ENCODE measurements around the gene MAGEB10.
"Not testable (repeated sequence)": the region's sequence is repeated elsewhere in the genome, so short reads cannot be mapped to it uniquely, and the experiment has no call there.

Gene MAGEB10

DNA sequence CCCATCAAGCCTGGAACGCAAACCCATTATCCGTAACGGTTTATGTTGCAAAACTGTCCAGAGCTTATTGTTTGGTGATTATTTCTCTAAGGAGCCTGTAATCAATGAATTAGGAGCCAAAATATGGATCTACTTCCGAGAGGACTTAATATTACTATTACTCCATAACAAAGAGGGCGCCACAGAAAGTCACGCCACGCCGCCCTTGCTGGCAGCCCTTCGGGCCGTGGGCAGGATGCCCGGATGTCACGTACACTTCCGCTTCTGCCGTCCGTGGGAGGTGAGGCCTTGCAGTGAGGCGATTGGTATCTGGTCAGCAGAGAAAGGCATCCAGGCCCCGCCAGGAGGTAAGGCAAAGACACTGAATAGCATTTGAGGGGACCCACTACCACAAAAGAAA, at the start of gene MAGEB10:
TSS of gene MAGEB10 (plus strand) at position 301 of the 400 bp plus-strand sequence. CDS start 13,317 bp downstream, outside the sequence.
- DNase-seq, result no peak

- DNase-seq, result no peak
These were observed 42.1 kb upstream of the MAGEB10 start for GRCh38 chrX:27765718-27766117.

- DNase-seq, result no peak
These were observed 40.4 kb upstream of the MAGEB10 start for GRCh38 chrX:27767387-27767786.

GRCh38 chrX:27775984-27776383, 31.8 kb upstream of the MAGEB10 start:
- DNase-seq, result no peak

DNA sequence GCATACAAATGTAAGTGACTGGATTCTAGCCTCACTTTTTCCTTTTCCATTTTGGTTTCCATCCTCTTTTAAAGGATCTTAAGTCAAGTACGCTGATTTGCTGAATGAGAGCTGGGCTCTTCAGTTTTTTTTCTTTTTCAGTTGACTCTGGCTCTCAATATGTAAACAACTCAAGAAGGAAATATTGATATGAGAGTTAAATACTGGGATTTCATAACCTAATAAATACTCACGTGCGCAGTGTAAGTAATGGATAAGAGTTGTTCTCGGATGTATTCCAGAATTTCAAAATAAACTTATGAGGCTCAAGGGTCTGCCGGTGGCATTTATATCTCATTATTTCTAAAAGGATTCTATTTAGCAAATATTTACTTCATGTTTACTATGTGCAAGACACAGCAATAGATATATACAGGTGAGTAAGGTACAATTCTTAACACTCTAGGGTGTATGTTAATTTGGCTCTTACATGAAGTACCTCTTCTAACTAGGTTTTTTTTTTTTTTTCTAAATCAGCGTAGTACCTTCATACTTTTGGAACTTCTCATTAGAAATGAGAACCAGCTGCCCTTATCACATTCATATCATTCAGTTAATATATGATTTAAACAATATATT, 11.0 kb upstream of the MAGEB10 start:
- no peak for DNase-seq

DNA sequence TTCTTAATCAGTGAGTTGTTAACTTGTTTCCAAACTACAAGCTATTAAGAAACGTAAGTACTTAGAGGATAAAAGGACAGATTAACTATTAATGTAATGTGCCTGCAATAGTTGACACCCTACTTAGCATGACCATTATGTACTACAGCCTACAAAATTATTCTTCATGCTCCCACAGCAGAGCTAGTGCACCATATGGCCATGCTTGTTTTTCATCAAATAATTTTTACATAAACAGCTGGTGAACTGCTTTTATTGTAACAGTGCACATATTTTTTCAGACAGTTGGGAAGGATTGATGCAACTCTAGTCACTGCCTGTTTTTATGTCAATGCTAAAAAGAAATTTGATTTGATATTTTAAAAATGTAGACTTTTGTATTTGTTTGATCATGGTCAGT, 10.2 kb upstream of the MAGEB10 start:
- no peak for DNase-seq

- no peak for DNase-seq
These were observed 436 bp downstream of the MAGEB10 start for GRCh38 chrX:27808226-27808625.

- not testable (repeated sequence) for DNase-seq
These were observed 1.4 kb downstream of the MAGEB10 start for GRCh38 chrX:27808991-27809859.

GRCh38 chrX:27815209-27815608, 7.4 kb downstream of the MAGEB10 start:
- DNase-seq, result no peak

GRCh38 chrX:27823812-27824211, 16.0 kb downstream of the MAGEB10 start:
- no peak for DNase-seq

DNA sequence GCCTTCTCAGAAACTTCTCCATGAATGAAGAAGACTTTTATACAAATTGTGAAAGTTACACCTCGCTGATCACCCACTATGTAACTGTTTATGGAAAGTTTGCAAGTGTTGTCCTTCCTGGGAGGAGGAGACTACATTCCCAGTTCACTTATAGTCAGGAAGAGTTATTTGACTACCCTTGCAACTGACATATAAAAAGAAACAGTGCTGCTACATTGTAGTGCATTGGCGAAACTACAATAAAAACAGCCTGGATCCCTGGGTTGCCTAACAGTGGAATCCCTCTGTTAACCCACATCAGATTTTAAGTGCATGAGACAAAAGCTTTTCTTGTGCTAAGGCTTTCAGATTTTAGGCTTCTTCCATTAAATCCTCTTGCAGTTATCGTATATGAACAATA, 30.4 kb downstream of the MAGEB10 start:
- no peak for DNase-seq

DNA sequence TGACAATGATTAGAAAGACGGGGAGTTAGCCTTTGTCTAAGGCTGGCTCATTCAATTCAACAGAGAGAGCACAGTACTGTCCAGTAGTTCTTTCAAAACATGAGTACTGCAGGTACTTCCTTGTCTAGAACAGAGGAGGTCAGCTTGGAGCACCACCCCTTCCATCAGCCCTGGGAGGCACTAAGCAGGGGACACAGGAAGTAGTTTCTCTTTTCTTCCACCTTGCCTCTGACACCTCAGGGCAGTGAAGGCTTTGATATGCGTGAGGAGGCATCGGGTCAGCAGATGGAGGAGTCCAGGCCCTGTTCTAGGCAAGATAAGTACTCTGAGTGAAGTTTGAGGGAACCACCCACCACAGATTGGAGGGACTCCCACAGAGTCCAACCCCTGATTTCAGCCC, 33.1 kb downstream of the MAGEB10 start:
- DNase-seq, result no peak

DNA sequence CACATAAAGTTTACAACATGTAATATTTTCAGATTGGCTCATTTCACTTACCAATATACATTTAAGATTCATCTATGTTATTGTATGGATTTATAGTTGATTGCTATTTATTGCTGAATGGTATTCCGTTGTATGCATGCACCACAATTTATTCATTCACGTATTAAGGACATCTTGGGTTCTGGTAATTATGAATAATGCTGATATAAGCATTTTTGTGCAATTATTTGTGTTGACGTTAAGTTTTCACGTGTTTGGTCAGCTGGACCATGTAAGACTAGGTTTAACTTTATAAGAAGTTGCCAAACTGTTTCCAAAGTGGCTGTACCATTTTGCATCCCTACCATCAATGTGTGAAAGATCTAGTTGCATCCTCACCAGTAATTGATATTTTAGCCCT, 35.1 kb downstream of the MAGEB10 start:
- DNase-seq, result no peak

- DNase-seq, result no peak
These were observed 52.5 kb downstream of the MAGEB10 start for GRCh38 chrX:27860337-27860736.

DNA sequence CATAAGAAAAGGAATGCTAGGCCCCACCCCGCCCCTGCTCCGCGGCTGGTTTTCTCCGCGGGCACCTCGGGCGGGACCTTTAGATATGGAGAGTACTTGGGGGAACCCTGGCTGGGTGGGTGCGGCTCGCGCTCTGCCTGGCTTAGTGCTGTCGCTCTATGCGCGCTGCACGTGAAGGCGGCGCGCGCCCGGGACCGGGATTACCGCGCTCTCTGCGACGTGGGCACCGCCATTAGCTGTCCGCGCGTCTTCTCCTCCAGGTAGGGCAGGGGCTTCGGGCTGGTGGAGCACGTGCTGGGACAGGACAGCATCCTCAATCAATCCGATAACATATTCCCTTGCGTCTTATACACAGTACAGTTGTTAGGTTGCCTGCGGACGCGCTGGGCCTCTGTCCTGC, 56.0 kb downstream of the MAGEB10 start:
- no peak for DNase-seq

Data from Kasumi-1 (cell line).